Measurements from ENCODE around the gene RELL1. TPM values are rescaled to one million over a fixed set of nuclear protein-coding genes. Genes with fewer than 3 reads are reported as not detected.

The RELL1 gene
- polyA plus RNA-seq, 1 of the 3 experiments (the other 2 are of a cell fraction) = 4.5 TPM

DNA sequence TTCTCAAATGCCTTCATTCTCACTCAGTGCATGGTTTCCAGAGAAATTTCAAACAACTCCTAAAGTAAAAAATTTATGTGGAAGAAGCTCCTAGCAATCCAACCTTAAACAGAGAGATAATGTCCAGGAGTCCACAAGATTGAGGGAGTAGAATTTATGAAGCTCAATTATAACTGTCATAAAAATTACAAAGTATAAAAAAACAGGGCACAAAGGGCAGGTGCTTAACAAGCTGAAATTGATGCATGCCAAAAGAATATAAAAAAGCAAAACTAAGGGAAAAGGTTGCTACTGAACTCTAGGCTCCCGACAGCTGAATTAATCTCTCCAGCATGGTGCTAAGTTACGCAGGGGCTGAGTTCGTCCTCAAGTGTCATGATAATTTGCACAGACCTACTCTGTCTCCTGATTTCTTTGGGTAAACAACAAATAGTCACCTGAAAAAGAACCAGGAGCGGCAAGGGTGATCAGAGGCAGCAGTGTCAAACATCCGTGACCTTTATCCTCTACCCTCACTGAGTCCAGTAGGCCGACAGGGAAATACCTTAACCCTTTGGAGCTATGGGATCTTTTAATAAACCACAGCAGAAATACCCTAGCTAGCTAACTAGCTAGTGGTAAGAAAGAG is 47.2 kb upstream of the RELL1 start:
- ChIA-PET POLR2A (no interaction called here), CTCF (interaction anchor here (1.1 to 1.6 kb wide), 2 partner anchors 69 to 130 kb away, joined by 3 to 4 read pairs; no protein-coding TSS in a partner anchor)
- Histone ChIP-seq H3K4me3 (ENCODE audit: low read depth in 2 of 2, low read length in 1 of 2) (no peak overlapping the region), H3K4me1 (ENCODE audit: control insufficient read depth in 1 of 2, insufficient read depth in 2 of 2, low read depth in 1 of 2, low read length in 1 of 2) (no peaks in the 10 kb centered on the region), H3K27me3 (ENCODE audit: insufficient read depth) (no peaks in the 10 kb centered on the region), H3K4me2 (no peak overlapping the region), H3K36me3 (replicated peaks in 1 of 2; ENCODE audit: control insufficient read depth in 1 of 2, insufficient read depth in 2 of 2, low read length in 1 of 2) (no peaks in the 10 kb centered on the region), H3K9ac (no peak overlapping the region), H3K27ac (ENCODE audit: low read depth in 2 of 2, low read length in 1 of 2) (no peak overlapping the region), H3F3A (replicated peaks; ENCODE audit: insufficient read depth) (no peaks in the 10 kb centered on the region), H2AFZ (ENCODE audit: low read depth) (no peak overlapping the region), H3K9me2 (no peaks in the 10 kb centered on the region), H3K79me2 (ENCODE audit: insufficient read depth) (no peaks in the 10 kb centered on the region), H3K9me3 (no peaks in the 10 kb centered on the region), H4K20me1 (ENCODE audit: insufficient read depth) (no peaks in the 10 kb centered on the region)
- 78% methylated on average over 6 of the region's 6 CpGs for WGBS (ENCODE audit: low lambda C conversion rate)
- no peak for DNase-seq
- TF ChIP-seq GABPA (IDR thresholded peaks at IDR 0.05; ENCODE audit: low read depth) (no peak), RAD21 (IDR thresholded peaks at IDR 0.05; ENCODE audit: low read length) (no peak), ELF1 (IDR thresholded peaks at IDR 0.05) (no peak), GATA2 (CRISPR knock-in tag; IDR thresholded peaks at IDR 0.05) (no peak), IRF3 (IDR thresholded peaks at IDR 0.05; ENCODE audit: low read depth, low read length) (no peak)
- TF ChIP-seq, protein P1, sequence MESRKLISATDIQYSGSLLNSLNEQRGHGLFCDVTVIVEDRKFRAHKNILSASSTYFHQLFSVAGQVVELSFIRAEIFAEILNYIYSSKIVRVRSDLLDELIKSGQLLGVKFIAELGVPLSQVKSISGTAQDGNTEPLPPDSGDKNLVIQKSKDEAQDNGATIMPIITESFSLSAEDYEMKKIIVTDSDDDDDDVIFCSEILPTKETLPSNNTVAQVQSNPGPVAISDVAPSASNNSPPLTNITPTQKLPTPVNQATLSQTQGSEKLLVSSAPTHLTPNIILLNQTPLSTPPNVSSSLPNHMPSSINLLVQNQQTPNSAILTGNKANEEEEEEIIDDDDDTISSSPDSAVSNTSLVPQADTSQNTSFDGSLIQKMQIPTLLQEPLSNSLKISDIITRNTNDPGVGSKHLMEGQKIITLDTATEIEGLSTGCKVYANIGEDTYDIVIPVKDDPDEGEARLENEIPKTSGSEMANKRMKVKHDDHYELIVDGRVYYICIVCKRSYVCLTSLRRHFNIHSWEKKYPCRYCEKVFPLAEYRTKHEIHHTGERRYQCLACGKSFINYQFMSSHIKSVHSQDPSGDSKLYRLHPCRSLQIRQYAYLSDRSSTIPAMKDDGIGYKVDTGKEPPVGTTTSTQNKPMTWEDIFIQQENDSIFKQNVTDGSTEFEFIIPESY (IDR thresholded peaks at IDR 0.05; ENCODE audit: borderline replicate concordance, low read depth) = no peak
- TF ChIP-seq, protein P2, sequence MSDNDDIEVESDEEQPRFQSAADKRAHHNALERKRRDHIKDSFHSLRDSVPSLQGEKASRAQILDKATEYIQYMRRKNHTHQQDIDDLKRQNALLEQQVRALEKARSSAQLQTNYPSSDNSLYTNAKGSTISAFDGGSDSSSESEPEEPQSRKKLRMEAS (IDR thresholded peaks at IDR 0.05; ENCODE audit: low read depth) = no peak

DNA sequence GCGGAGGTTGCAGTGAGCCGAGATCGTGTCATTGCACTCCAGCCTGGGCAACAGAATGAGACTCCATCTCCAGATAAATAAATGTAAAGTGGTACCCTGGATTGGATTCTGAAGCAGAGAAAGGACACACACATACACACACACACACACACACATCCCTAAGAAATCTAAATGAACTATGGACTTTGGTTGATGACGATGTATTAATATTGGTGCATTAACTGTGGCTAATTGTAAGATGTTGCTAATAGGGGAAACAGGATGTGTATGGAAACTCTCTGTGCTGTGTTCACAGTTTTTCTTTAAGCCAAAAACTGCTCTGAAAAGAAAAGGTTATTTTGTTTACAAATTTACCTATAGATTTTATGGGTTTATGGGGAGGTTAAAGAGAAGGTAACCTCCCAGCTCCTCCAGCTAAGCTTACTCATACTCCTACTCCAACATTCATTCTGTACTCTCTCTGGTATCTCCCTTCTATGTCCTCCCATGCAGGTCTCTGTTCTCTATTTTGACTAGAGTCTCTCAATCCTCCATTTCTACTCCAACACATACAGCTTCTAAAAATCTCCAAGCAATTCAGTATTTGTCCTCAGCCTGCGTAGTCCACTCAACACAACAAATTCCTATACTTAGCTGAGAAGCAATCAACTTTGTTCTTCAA is 46.5 kb upstream of the RELL1 start:
- POLR2A ChIA-PET = no interaction called here
- no peaks in the 10 kb centered on the region for H3K9me3 ChIP-seq
- TF ChIP-seq PBX3 (IDR thresholded peaks at IDR 0.05) (no peak), NFIC (IDR thresholded peaks at IDR 0.05; ENCODE audit: borderline replicate concordance) (no peak), JUND (IDR thresholded peaks at IDR 0.05) (no peak), FOSL2 (IDR thresholded peaks at IDR 0.05; ENCODE audit: borderline replicate concordance, low read depth) (no peak), GABPA (IDR thresholded peaks at IDR 0.05; ENCODE audit: low read depth) (no peak), SMC3 (IDR thresholded peaks at IDR 0.05; ENCODE audit: low read depth, low read length) (no peak), YY1 (IDR thresholded peaks at IDR 0.05; ENCODE audit: low read depth) (no peak), MXI1 (IDR thresholded peaks at IDR 0.05; ENCODE audit: low read depth, low read length) (no peak), FOXM1 (IDR thresholded peaks at IDR 0.05; ENCODE audit: low read depth) (no peak)
- TF ChIP-seq, protein P1 (IDR thresholded peaks at IDR 0.05; ENCODE audit: borderline replicate concordance, low read depth) = no peak
- TF ChIP-seq, protein P3, sequence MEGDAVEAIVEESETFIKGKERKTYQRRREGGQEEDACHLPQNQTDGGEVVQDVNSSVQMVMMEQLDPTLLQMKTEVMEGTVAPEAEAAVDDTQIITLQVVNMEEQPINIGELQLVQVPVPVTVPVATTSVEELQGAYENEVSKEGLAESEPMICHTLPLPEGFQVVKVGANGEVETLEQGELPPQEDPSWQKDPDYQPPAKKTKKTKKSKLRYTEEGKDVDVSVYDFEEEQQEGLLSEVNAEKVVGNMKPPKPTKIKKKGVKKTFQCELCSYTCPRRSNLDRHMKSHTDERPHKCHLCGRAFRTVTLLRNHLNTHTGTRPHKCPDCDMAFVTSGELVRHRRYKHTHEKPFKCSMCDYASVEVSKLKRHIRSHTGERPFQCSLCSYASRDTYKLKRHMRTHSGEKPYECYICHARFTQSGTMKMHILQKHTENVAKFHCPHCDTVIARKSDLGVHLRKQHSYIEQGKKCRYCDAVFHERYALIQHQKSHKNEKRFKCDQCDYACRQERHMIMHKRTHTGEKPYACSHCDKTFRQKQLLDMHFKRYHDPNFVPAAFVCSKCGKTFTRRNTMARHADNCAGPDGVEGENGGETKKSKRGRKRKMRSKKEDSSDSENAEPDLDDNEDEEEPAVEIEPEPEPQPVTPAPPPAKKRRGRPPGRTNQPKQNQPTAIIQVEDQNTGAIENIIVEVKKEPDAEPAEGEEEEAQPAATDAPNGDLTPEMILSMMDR (IDR thresholded peaks at IDR 0.05) = no peak
- TF ChIP-seq, protein P4, sequence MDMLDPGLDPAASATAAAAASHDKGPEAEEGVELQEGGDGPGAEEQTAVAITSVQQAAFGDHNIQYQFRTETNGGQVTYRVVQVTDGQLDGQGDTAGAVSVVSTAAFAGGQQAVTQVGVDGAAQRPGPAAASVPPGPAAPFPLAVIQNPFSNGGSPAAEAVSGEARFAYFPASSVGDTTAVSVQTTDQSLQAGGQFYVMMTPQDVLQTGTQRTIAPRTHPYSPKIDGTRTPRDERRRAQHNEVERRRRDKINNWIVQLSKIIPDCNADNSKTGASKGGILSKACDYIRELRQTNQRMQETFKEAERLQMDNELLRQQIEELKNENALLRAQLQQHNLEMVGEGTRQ (IDR thresholded peaks at IDR 0.05; ENCODE audit: borderline replicate concordance, low read depth, low read length) = no peak

More for the DNA sequence above, 46.5 kb upstream of the RELL1 start:
- Histone ChIP-seq H3K36me3 (replicated peaks in 1 of 2; ENCODE audit: control insufficient read depth in 1 of 2, insufficient read depth in 2 of 2, low read length in 1 of 2) (no peaks in the 10 kb centered on the region), H3K4me1 (ENCODE audit: control insufficient read depth in 1 of 2, insufficient read depth in 2 of 2, low read depth in 1 of 2, low read length in 1 of 2) (no peaks in the 10 kb centered on the region), H3K4me2 (no peak overlapping the region), H3K9ac (no peak overlapping the region), H3K4me3 (ENCODE audit: low read depth in 2 of 2, low read length in 1 of 2) (no peak overlapping the region), H3F3A (replicated peaks; ENCODE audit: insufficient read depth) (no peaks in the 10 kb centered on the region), H3K9me2 (no peaks in the 10 kb centered on the region), H3K27ac (ENCODE audit: low read depth in 2 of 2, low read length in 1 of 2) (no peak overlapping the region), H3K79me2 (ENCODE audit: insufficient read depth) (no peaks in the 10 kb centered on the region), H3K27me3 (ENCODE audit: insufficient read depth) (no peaks in the 10 kb centered on the region), H2AFZ (ENCODE audit: low read depth) (no peak overlapping the region), H4K20me1 (ENCODE audit: insufficient read depth) (no peaks in the 10 kb centered on the region)
- CTCF ChIA-PET = interaction anchor here (1.1 to 1.6 kb wide), 2 partner anchors 70 to 130 kb away, joined by 3 to 4 read pairs; no protein-coding TSS in a partner anchor
- 85% methylated on average over 5 of the region's 5 CpGs for WGBS (ENCODE audit: low lambda C conversion rate)
- DNase-seq = no peak
